IMR-90 (cell line): ENCODE data around the gene ZNF451. TPM values are rescaled to one million over a fixed set of nuclear protein-coding genes. Genes with fewer than 3 reads are reported as not detected.
A peak's percentile ranks its signal among the peaks of the same experiment; 100 is the strongest.

Experiments
- ATAC-seq: fragments of 200-7000 bp; cut with Tn5 transposase; 2 replicates; pipeline ENCODE4 v1.9.1; 2020; ENCODE audit warnings: low read depth, mild to moderate bottlenecking, moderate library complexity
- BruUV-seq: library from RNA; stranded (reverse); fragments of 400-500 nt; replicated peaks from 2 replicates; lab custom pipeline; 2021; lab: Mats Ljungman, UMichigan
- CTCF ChIA-PET: fragments of 300-600 bp; formaldehyde crosslinking; extraction: SDS; loops from one replicate; lab custom pipeline; 2021; ENCODE audit warnings: antibody characterized with exemption; lab: Yijun Ruan, JAX
- POLR2A ChIA-PET: fragments of 300-600 bp; sonication (Branson Sonifier 250); formaldehyde crosslinking; loops from one replicate; lab custom pipeline; 2022; ENCODE audit warnings: antibody characterized with exemption; ENCODE audit not compliant: unreplicated experiment; lab: Charles Lee
- DNase-seq: peaks from one replicate; pipeline ENCODE4 v3.0.0; 2013
- H2AFZ ChIP-seq: replicated peaks from 2 replicates; pipeline ENCODE3; 2013; ENCODE audit warnings: low read length, mild to moderate bottlenecking; ENCODE audit not compliant: poor library complexity
- H2AK5ac ChIP-seq: 2 replicates; pipeline ENCODE4 v1.6.1; 2013; ENCODE audit warnings: low read depth, low read length, inconsistent platforms
- H2AK9ac ChIP-seq: replicated peaks from 2 replicates; pipeline ENCODE3; 2013; ENCODE audit warnings: mild to moderate bottlenecking, low read depth, low read length, moderate library complexity; ENCODE audit not compliant: poor library complexity
- H2BK120ac ChIP-seq: 2 replicates; pipeline ENCODE4 v1.6.1; 2013; ENCODE audit warnings: low read depth, low read length, inconsistent platforms
- H2BK15ac ChIP-seq: 3 replicates; pipeline ENCODE4 v1.6.1; 2013; ENCODE audit warnings: low read depth, low read length, inconsistent platforms
- H2BK20ac ChIP-seq: 2 replicates; pipeline ENCODE4 v1.6.1; 2013; ENCODE audit warnings: low read depth, mild to moderate bottlenecking, inconsistent platforms, low read length, moderate library complexity
- H2BK5ac ChIP-seq: 2 replicates; pipeline ENCODE4 v1.6.1; 2013; ENCODE audit warnings: mild to moderate bottlenecking, low read depth, low read length, inconsistent platforms; ENCODE audit not compliant: poor library complexity, severe bottlenecking
- H3K14ac ChIP-seq: replicated peaks from 2 replicates; pipeline ENCODE4 v1.6.1; 2013; ENCODE audit warnings: low read depth, low read length, inconsistent platforms
- H3K18ac ChIP-seq: 2 replicates; pipeline ENCODE4 v1.6.1; 2013; ENCODE audit warnings: low read depth, low read length, control low read depth
- H3K23ac ChIP-seq: 2 replicates; pipeline ENCODE4 v1.6.1; 2013; ENCODE audit warnings: low read depth, low read length, inconsistent platforms
- H3K27ac ChIP-seq: 2 replicates; pipeline ENCODE4 v1.5.1; 2013; ENCODE audit warnings: mild to moderate bottlenecking, control low read depth, low read length; ENCODE audit not compliant: insufficient read depth
- H3K27me3 ChIP-seq: 2 replicates; pipeline ENCODE4 v1.6.1; 2013; ENCODE audit warnings: low read length; ENCODE audit not compliant: control insufficient read depth, insufficient read depth
- H3K36me3 ChIP-seq: 2 replicates; pipeline ENCODE4 v1.6.1; 2013; ENCODE audit warnings: low read length, mixed read lengths; ENCODE audit not compliant: control insufficient read depth, insufficient read depth
- H3K4ac ChIP-seq: 2 replicates; pipeline ENCODE4 v1.6.1; 2013; ENCODE audit warnings: low read depth, low read length, inconsistent platforms
- H3K4me1 ChIP-seq: 2 replicates; pipeline ENCODE4 v1.6.1; 2013; ENCODE audit warnings: low read length, mixed read lengths; ENCODE audit not compliant: control insufficient read depth, insufficient read depth
- H3K4me2 ChIP-seq: 2 replicates; pipeline ENCODE4 v1.6.1; 2013; ENCODE audit warnings: low read depth, mild to moderate bottlenecking, control low read depth, low read length, moderate library complexity
- H3K4me3 ChIP-seq: 2 replicates; pipeline ENCODE4 v1.5.1; 2013; ENCODE audit warnings: low read depth, mild to moderate bottlenecking, control low read depth, low read length, moderate library complexity; ENCODE audit not compliant: insufficient read depth
- H3K56ac ChIP-seq: 2 replicates; pipeline ENCODE4 v1.6.1; 2013; ENCODE audit warnings: low read length, inconsistent platforms; ENCODE audit not compliant: insufficient read depth; ENCODE audit errors: extremely low read depth
- H3K79me1 ChIP-seq, 2 experiments: 2 replicates each; pipeline ENCODE4 v1.6.1; 2013; ENCODE audit warnings: low read length in 2 of 2, inconsistent platforms in 1 of 2, low read depth in 1 of 2
- H3K9ac ChIP-seq: 2 replicates; pipeline ENCODE4 v1.6.1; 2013; ENCODE audit warnings: low read depth, low read length, control low read depth
- H3K9me1 ChIP-seq: 2 replicates; pipeline ENCODE4 v1.6.1; 2013; ENCODE audit warnings: low read length, inconsistent platforms; ENCODE audit not compliant: insufficient read depth
- H3K9me3 ChIP-seq: 2 replicates; pipeline ENCODE4 v1.6.1; 2013; ENCODE audit warnings: low read length; ENCODE audit not compliant: control insufficient read depth, insufficient read depth
- H4K20me1 ChIP-seq: 2 replicates; pipeline ENCODE4 v1.6.1; 2013; ENCODE audit warnings: low read length, inconsistent platforms; ENCODE audit not compliant: insufficient read depth
- H4K5ac ChIP-seq: 2 replicates; pipeline ENCODE4 v1.6.1; 2013; ENCODE audit warnings: mild to moderate bottlenecking, low read depth, low read length, control low read depth
- H4K8ac ChIP-seq, 2 experiments: 2 replicates each; pipeline ENCODE4 v1.6.1; 2013; ENCODE audit warnings: low read depth in 2 of 2, low read length in 2 of 2, control low read depth in 1 of 2, inconsistent platforms in 1 of 2
- H4K91ac ChIP-seq: 2 replicates; pipeline ENCODE4 v1.6.1; 2013; ENCODE audit warnings: low read depth, low read length, inconsistent platforms; ENCODE audit not compliant: insufficient read depth
- BHLHE40 ChIP-seq: fragments of 150-350 bp; IDR thresholded peaks from 2 replicates; pipeline ENCODE4 v1.6.1; 2016; ENCODE audit warnings: mild to moderate bottlenecking, low read depth, low read length
- CEBPB ChIP-seq: IDR thresholded peaks from 2 replicates; pipeline ENCODE4 v1.6.1; 2012; ENCODE audit warnings: low read depth, low read length, improper control_type of control experiment
- CHD1 ChIP-seq: IDR thresholded peaks from 2 replicates; pipeline ENCODE4 v1.6.1; 2012; ENCODE audit warnings: low read depth, low read length, improper control_type of control experiment
- FOS ChIP-seq: fragments of 150-350 bp; IDR thresholded peaks from 2 replicates; pipeline ENCODE4 v1.6.1; 2016; ENCODE audit warnings: low read depth, low read length
- MAFK ChIP-seq: IDR thresholded peaks from 2 replicates; pipeline ENCODE4 v1.6.1; 2012; ENCODE audit warnings: low read depth, low read length, improper control_type of control experiment
- MAZ ChIP-seq: IDR thresholded peaks from 2 replicates; pipeline ENCODE4 v1.6.1; 2012; ENCODE audit warnings: low read depth, mild to moderate bottlenecking, low read length, improper control_type of control experiment, moderate library complexity, borderline replicate concordance
- MXI1 ChIP-seq: IDR thresholded peaks from 2 replicates; pipeline ENCODE4 v1.6.1; 2012; ENCODE audit warnings: low read depth, mild to moderate bottlenecking, low read length, moderate library complexity, borderline replicate concordance
- NFE2L2 ChIP-seq: fragments of 150-350 bp; IDR thresholded peaks from 2 replicates; pipeline ENCODE4 v1.6.1; 2016; ENCODE audit warnings: low read depth, mild to moderate bottlenecking, low read length
- POLR2A ChIP-seq: IDR thresholded peaks from 2 replicates; pipeline ENCODE4 v1.6.1; 2012; ENCODE audit warnings: mild to moderate bottlenecking, low read depth, low read length
- RAD21 ChIP-seq: IDR thresholded peaks from 2 replicates; pipeline ENCODE4 v1.6.1; 2012; ENCODE audit warnings: low read length, improper control_type of control experiment
- RCOR1 ChIP-seq: IDR thresholded peaks from 2 replicates; pipeline ENCODE4 v1.6.1; 2012; ENCODE audit warnings: mild to moderate bottlenecking, low read length, improper control_type of control experiment; ENCODE audit not compliant: insufficient replicate concordance
- RFX5 ChIP-seq: IDR thresholded peaks from 2 replicates; pipeline ENCODE4 v1.8.0; 2012; ENCODE audit warnings: low read depth, mild to moderate bottlenecking, low read length, moderate library complexity
- SMC3 ChIP-seq: fragments of 150-350 bp; IDR thresholded peaks from 2 replicates; pipeline ENCODE4 v1.6.1; 2016; ENCODE audit warnings: low read depth, mild to moderate bottlenecking, antibody characterized with exemption, low read length, moderate library complexity
- USF2 ChIP-seq: fragments of 150-350 bp; IDR thresholded peaks from 2 replicates; pipeline ENCODE4 v1.6.1; 2017; ENCODE audit warnings: mild to moderate bottlenecking, antibody characterized with exemption, low read length, low read depth
- WGBS, 2 experiments: methylation state at CpG; one replicate each; pipeline versions ENCODE4 v1.1.5 to v1.1.7; 2013; ENCODE audit warnings: missing lambda C conversion rate in 2 of 2; ENCODE audit not compliant: insufficient read length in 1 of 2; ENCODE audit errors: extremely low coverage in 2 of 2; 5-methylcytosine and 5-hydroxymethylcytosine counted together
- dilution Hi-C: fragments of 300-500 bp; cut with HindIII; formaldehyde crosslinking; loops from one replicate; pipeline ENCODE4 v1.14.3; 2018; ENCODE audit warnings: low sequenced_read_pairs; ENCODE audit not compliant: unreplicated experiment
- in situ Hi-C: fragments of 300-500 bp; cut with MboI; formaldehyde crosslinking; loops from 3 replicates; pipeline ENCODE4 v1.14.3; 2019; ENCODE audit warnings: low sequenced_read_pairs, inconsistent platforms, mixed read lengths
- intact Hi-C: fragments of 100-400 bp; cut with micrococcal nuclease; formaldehyde crosslinking; loops from 2 replicates; pipeline ENCODE4 v1.10.0; 2022
- polyA plus RNA-seq, 3 experiments: library from polyadenylated mRNA; depleted of rRNA; stranded (reverse); fragments of >200 nt; gene quantifications; 2 replicates each; pipeline ENCODE4 v1.2.3, GENCODE V29; 2012; ENCODE audit warnings: low replicate concordance in 1 of 3
- total RNA-seq: library from RNA; depleted of rRNA; stranded (reverse); fragments of >200 nt; gene quantifications from 2 replicates; pipeline ENCODE4 v1.2.3, GENCODE V29; 2012
- TF ChIP-seq, protein P1 (sequence below): conservative IDR thresholded peaks from 2 replicates; pipeline ENCODE4 v1.5.1; 2012; ENCODE audit warnings: mild to moderate bottlenecking, low read depth, low read length, improper control_type of control experiment

ZNF451 gene
- total and polyA plus RNA-seq, 2 of the 4 experiments (the other 2 are of a cell fraction): 10.0 to 48.6 TPM

GRCh38 chr6:57210060-57210459, 120.1 kb downstream of the ZNF451 start:
- Histone ChIP-seq H3K4me2 (no peak overlapping the region), H2AFZ (no peak overlapping the region), H2BK15ac (no peak overlapping the region), H3K27ac (no peak overlapping the region), H4K8ac (peak overlapping the region in 1 of 2 experiments; percentile 0; a peak in 1 of 4 replicates), H3K4ac (no peak overlapping the region), H3K23ac (peak overlapping the region; percentile 16; the same call in 1 of the 2 replicates), H4K5ac (peak overlapping the region; percentile 37; the same call in 1 of the 2 replicates), H4K20me1 (peaks cover 53% of the 10 kb centered on the region), H3K18ac (no peak overlapping the region), H3K79me1 (peaks cover 36 to 88% of the 10 kb centered on the region in 2 experiments), H2BK120ac (no peak overlapping the region), H3K4me3 (no peak overlapping the region), H2AK9ac (no peak overlapping the region), H3K14ac (no peak overlapping the region), H2BK20ac (no peak overlapping the region), H3K9me1 (peaks cover 19% of the 10 kb centered on the region), H3K9me3 (no peaks in the 10 kb centered on the region), H3K27me3 (no peaks in the 10 kb centered on the region), H4K91ac (no peak overlapping the region), H3K56ac (no peak overlapping the region), H3K4me1 (peaks cover 20% of the 10 kb centered on the region), H3K36me3 (peaks cover 9% of the 10 kb centered on the region), H2AK5ac (no peak overlapping the region), H3K9ac (no peak overlapping the region), H2BK5ac (no peak overlapping the region)
- intact Hi-C loops (no loop called here), in situ Hi-C loops (no loop called here), dilution Hi-C loops (no loop called here)
- 100% methylated on average over 2 of the region's 5 CpGs; no CpG with 5 or more reads in 1 of the 2 experiments for WGBS, 2 experiments
- DNase-seq (no peak), ATAC-seq (no peak)
- CTCF ChIA-PET: no interaction called here
- no peak for TF ChIP-seq RFX5
- TF ChIP-seq FOS: no peak
- no peak for TF ChIP-seq MXI1
- TF ChIP-seq SMC3: no peak
- TF ChIP-seq RAD21: no peak
- no peak for TF ChIP-seq BHLHE40
- TF ChIP-seq CEBPB: no peak
- TF ChIP-seq, protein P1, sequence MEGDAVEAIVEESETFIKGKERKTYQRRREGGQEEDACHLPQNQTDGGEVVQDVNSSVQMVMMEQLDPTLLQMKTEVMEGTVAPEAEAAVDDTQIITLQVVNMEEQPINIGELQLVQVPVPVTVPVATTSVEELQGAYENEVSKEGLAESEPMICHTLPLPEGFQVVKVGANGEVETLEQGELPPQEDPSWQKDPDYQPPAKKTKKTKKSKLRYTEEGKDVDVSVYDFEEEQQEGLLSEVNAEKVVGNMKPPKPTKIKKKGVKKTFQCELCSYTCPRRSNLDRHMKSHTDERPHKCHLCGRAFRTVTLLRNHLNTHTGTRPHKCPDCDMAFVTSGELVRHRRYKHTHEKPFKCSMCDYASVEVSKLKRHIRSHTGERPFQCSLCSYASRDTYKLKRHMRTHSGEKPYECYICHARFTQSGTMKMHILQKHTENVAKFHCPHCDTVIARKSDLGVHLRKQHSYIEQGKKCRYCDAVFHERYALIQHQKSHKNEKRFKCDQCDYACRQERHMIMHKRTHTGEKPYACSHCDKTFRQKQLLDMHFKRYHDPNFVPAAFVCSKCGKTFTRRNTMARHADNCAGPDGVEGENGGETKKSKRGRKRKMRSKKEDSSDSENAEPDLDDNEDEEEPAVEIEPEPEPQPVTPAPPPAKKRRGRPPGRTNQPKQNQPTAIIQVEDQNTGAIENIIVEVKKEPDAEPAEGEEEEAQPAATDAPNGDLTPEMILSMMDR: no peak
- no peak for TF ChIP-seq RCOR1
- no peak for TF ChIP-seq POLR2A
- TF ChIP-seq USF2: no peak
- no peak for TF ChIP-seq NFE2L2
- no peak for TF ChIP-seq MAFK
- TF ChIP-seq CHD1: no peak
- TF ChIP-seq MAZ: no peak
- no TSS peak for BruUV-seq
- POLR2A ChIA-PET: no interaction called here
